IMR-90 (cell line): ENCODE results near the gene RECQL5. TPM values are rescaled to one million over a fixed set of nuclear protein-coding genes. Genes with fewer than 3 reads are reported as not detected.

Experiments used
- ATAC-seq: fragments of 200-7000 bp; cut with Tn5 transposase; 2 replicates; pipeline ENCODE4 v1.9.1; 2020; ENCODE audit warnings: low read depth, mild to moderate bottlenecking, moderate library complexity
- BruUV-seq: library from RNA; stranded (reverse); fragments of 400-500 nt; replicated peaks from 2 replicates; lab custom pipeline; 2021; lab: Mats Ljungman, UMichigan
- CTCF ChIA-PET: fragments of 300-600 bp; formaldehyde crosslinking; extraction: SDS; loops from one replicate; lab custom pipeline; 2021; ENCODE audit warnings: antibody characterized with exemption; lab: Yijun Ruan, JAX
- POLR2A ChIA-PET: fragments of 300-600 bp; sonication (Branson Sonifier 250); formaldehyde crosslinking; loops from one replicate; lab custom pipeline; 2022; ENCODE audit warnings: antibody characterized with exemption; ENCODE audit not compliant: unreplicated experiment; lab: Charles Lee
- DNase-seq: peaks from one replicate; pipeline ENCODE4 v3.0.0; 2013
- H2AFZ ChIP-seq: replicated peaks from 2 replicates; pipeline ENCODE3; 2013; ENCODE audit warnings: low read length, mild to moderate bottlenecking; ENCODE audit not compliant: poor library complexity
- H2AK5ac ChIP-seq: 2 replicates; pipeline ENCODE4 v1.6.1; 2013; ENCODE audit warnings: low read depth, low read length, inconsistent platforms
- H2AK9ac ChIP-seq: replicated peaks from 2 replicates; pipeline ENCODE3; 2013; ENCODE audit warnings: mild to moderate bottlenecking, low read depth, low read length, moderate library complexity; ENCODE audit not compliant: poor library complexity
- H2BK120ac ChIP-seq: 2 replicates; pipeline ENCODE4 v1.6.1; 2013; ENCODE audit warnings: low read depth, low read length, inconsistent platforms
- H2BK15ac ChIP-seq: 3 replicates; pipeline ENCODE4 v1.6.1; 2013; ENCODE audit warnings: low read depth, low read length, inconsistent platforms
- H2BK20ac ChIP-seq: 2 replicates; pipeline ENCODE4 v1.6.1; 2013; ENCODE audit warnings: low read depth, mild to moderate bottlenecking, inconsistent platforms, low read length, moderate library complexity
- H2BK5ac ChIP-seq: 2 replicates; pipeline ENCODE4 v1.6.1; 2013; ENCODE audit warnings: mild to moderate bottlenecking, low read depth, low read length, inconsistent platforms; ENCODE audit not compliant: poor library complexity, severe bottlenecking
- H3K14ac ChIP-seq: replicated peaks from 2 replicates; pipeline ENCODE4 v1.6.1; 2013; ENCODE audit warnings: low read depth, low read length, inconsistent platforms
- H3K18ac ChIP-seq: 2 replicates; pipeline ENCODE4 v1.6.1; 2013; ENCODE audit warnings: low read depth, low read length, control low read depth
- H3K23ac ChIP-seq: 2 replicates; pipeline ENCODE4 v1.6.1; 2013; ENCODE audit warnings: low read depth, low read length, inconsistent platforms
- H3K27ac ChIP-seq: 2 replicates; pipeline ENCODE4 v1.5.1; 2013; ENCODE audit warnings: mild to moderate bottlenecking, control low read depth, low read length; ENCODE audit not compliant: insufficient read depth
- H3K27me3 ChIP-seq: 2 replicates; pipeline ENCODE4 v1.6.1; 2013; ENCODE audit warnings: low read length; ENCODE audit not compliant: control insufficient read depth, insufficient read depth
- H3K36me3 ChIP-seq: 2 replicates; pipeline ENCODE4 v1.6.1; 2013; ENCODE audit warnings: low read length, mixed read lengths; ENCODE audit not compliant: control insufficient read depth, insufficient read depth
- H3K4ac ChIP-seq: 2 replicates; pipeline ENCODE4 v1.6.1; 2013; ENCODE audit warnings: low read depth, low read length, inconsistent platforms
- H3K4me1 ChIP-seq: 2 replicates; pipeline ENCODE4 v1.6.1; 2013; ENCODE audit warnings: low read length, mixed read lengths; ENCODE audit not compliant: control insufficient read depth, insufficient read depth
- H3K4me2 ChIP-seq: 2 replicates; pipeline ENCODE4 v1.6.1; 2013; ENCODE audit warnings: low read depth, mild to moderate bottlenecking, control low read depth, low read length, moderate library complexity
- H3K4me3 ChIP-seq: 2 replicates; pipeline ENCODE4 v1.5.1; 2013; ENCODE audit warnings: low read depth, mild to moderate bottlenecking, control low read depth, low read length, moderate library complexity; ENCODE audit not compliant: insufficient read depth
- H3K56ac ChIP-seq: 2 replicates; pipeline ENCODE4 v1.6.1; 2013; ENCODE audit warnings: low read length, inconsistent platforms; ENCODE audit not compliant: insufficient read depth; ENCODE audit errors: extremely low read depth
- H3K79me1 ChIP-seq, 2 experiments: 2 replicates each; pipeline ENCODE4 v1.6.1; 2013; ENCODE audit warnings: low read length in 2 of 2, inconsistent platforms in 1 of 2, low read depth in 1 of 2
- H3K9ac ChIP-seq: 2 replicates; pipeline ENCODE4 v1.6.1; 2013; ENCODE audit warnings: low read depth, low read length, control low read depth
- H3K9me1 ChIP-seq: 2 replicates; pipeline ENCODE4 v1.6.1; 2013; ENCODE audit warnings: low read length, inconsistent platforms; ENCODE audit not compliant: insufficient read depth
- H3K9me3 ChIP-seq: 2 replicates; pipeline ENCODE4 v1.6.1; 2013; ENCODE audit warnings: low read length; ENCODE audit not compliant: control insufficient read depth, insufficient read depth
- H4K20me1 ChIP-seq: 2 replicates; pipeline ENCODE4 v1.6.1; 2013; ENCODE audit warnings: low read length, inconsistent platforms; ENCODE audit not compliant: insufficient read depth
- H4K5ac ChIP-seq: 2 replicates; pipeline ENCODE4 v1.6.1; 2013; ENCODE audit warnings: mild to moderate bottlenecking, low read depth, low read length, control low read depth
- H4K8ac ChIP-seq, 2 experiments: 2 replicates each; pipeline ENCODE4 v1.6.1; 2013; ENCODE audit warnings: low read depth in 2 of 2, low read length in 2 of 2, control low read depth in 1 of 2, inconsistent platforms in 1 of 2
- H4K91ac ChIP-seq: 2 replicates; pipeline ENCODE4 v1.6.1; 2013; ENCODE audit warnings: low read depth, low read length, inconsistent platforms; ENCODE audit not compliant: insufficient read depth
- BHLHE40 ChIP-seq: fragments of 150-350 bp; IDR thresholded peaks from 2 replicates; pipeline ENCODE4 v1.6.1; 2016; ENCODE audit warnings: mild to moderate bottlenecking, low read depth, low read length
- CEBPB ChIP-seq: IDR thresholded peaks from 2 replicates; pipeline ENCODE4 v1.6.1; 2012; ENCODE audit warnings: low read depth, low read length, improper control_type of control experiment
- CHD1 ChIP-seq: IDR thresholded peaks from 2 replicates; pipeline ENCODE4 v1.6.1; 2012; ENCODE audit warnings: low read depth, low read length, improper control_type of control experiment
- CTCF ChIP-seq: conservative IDR thresholded peaks from 2 replicates; pipeline ENCODE4 v1.5.1; 2012; ENCODE audit warnings: mild to moderate bottlenecking, low read depth, low read length, improper control_type of control experiment
- ELK1 ChIP-seq: fragments of 150-350 bp; IDR thresholded peaks from 2 replicates; pipeline ENCODE4 v1.6.1; 2016; ENCODE audit warnings: low read depth, mild to moderate bottlenecking, low read length, moderate library complexity, borderline replicate concordance
- FOS ChIP-seq: fragments of 150-350 bp; IDR thresholded peaks from 2 replicates; pipeline ENCODE4 v1.6.1; 2016; ENCODE audit warnings: low read depth, low read length
- MAFK ChIP-seq: IDR thresholded peaks from 2 replicates; pipeline ENCODE4 v1.6.1; 2012; ENCODE audit warnings: low read depth, low read length, improper control_type of control experiment
- MAZ ChIP-seq: IDR thresholded peaks from 2 replicates; pipeline ENCODE4 v1.6.1; 2012; ENCODE audit warnings: low read depth, mild to moderate bottlenecking, low read length, improper control_type of control experiment, moderate library complexity, borderline replicate concordance
- MXI1 ChIP-seq: IDR thresholded peaks from 2 replicates; pipeline ENCODE4 v1.6.1; 2012; ENCODE audit warnings: low read depth, mild to moderate bottlenecking, low read length, moderate library complexity, borderline replicate concordance
- NFE2L2 ChIP-seq: fragments of 150-350 bp; IDR thresholded peaks from 2 replicates; pipeline ENCODE4 v1.6.1; 2016; ENCODE audit warnings: low read depth, mild to moderate bottlenecking, low read length
- POLR2A ChIP-seq: IDR thresholded peaks from 2 replicates; pipeline ENCODE4 v1.6.1; 2012; ENCODE audit warnings: mild to moderate bottlenecking, low read depth, low read length
- RAD21 ChIP-seq: IDR thresholded peaks from 2 replicates; pipeline ENCODE4 v1.6.1; 2012; ENCODE audit warnings: low read length, improper control_type of control experiment
- RCOR1 ChIP-seq: IDR thresholded peaks from 2 replicates; pipeline ENCODE4 v1.6.1; 2012; ENCODE audit warnings: mild to moderate bottlenecking, low read length, improper control_type of control experiment; ENCODE audit not compliant: insufficient replicate concordance
- RFX5 ChIP-seq: IDR thresholded peaks from 2 replicates; pipeline ENCODE4 v1.8.0; 2012; ENCODE audit warnings: low read depth, mild to moderate bottlenecking, low read length, moderate library complexity
- SMC3 ChIP-seq: fragments of 150-350 bp; IDR thresholded peaks from 2 replicates; pipeline ENCODE4 v1.6.1; 2016; ENCODE audit warnings: low read depth, mild to moderate bottlenecking, antibody characterized with exemption, low read length, moderate library complexity
- USF2 ChIP-seq: fragments of 150-350 bp; IDR thresholded peaks from 2 replicates; pipeline ENCODE4 v1.6.1; 2017; ENCODE audit warnings: mild to moderate bottlenecking, antibody characterized with exemption, low read length, low read depth
- WGBS, 2 experiments: methylation state at CpG; one replicate each; pipeline versions ENCODE4 v1.1.5 to v1.1.7; 2013; ENCODE audit warnings: missing lambda C conversion rate in 2 of 2; ENCODE audit not compliant: insufficient read length in 1 of 2; ENCODE audit errors: extremely low coverage in 2 of 2; 5-methylcytosine and 5-hydroxymethylcytosine counted together
- dilution Hi-C: fragments of 300-500 bp; cut with HindIII; formaldehyde crosslinking; loops from one replicate; pipeline ENCODE4 v1.14.3; 2018; ENCODE audit warnings: low sequenced_read_pairs; ENCODE audit not compliant: unreplicated experiment
- in situ Hi-C: fragments of 300-500 bp; cut with MboI; formaldehyde crosslinking; loops from 3 replicates; pipeline ENCODE4 v1.14.3; 2019; ENCODE audit warnings: low sequenced_read_pairs, inconsistent platforms, mixed read lengths
- intact Hi-C: fragments of 100-400 bp; cut with micrococcal nuclease; formaldehyde crosslinking; loops from 2 replicates; pipeline ENCODE4 v1.10.0; 2022
- polyA plus RNA-seq, 3 experiments: library from polyadenylated mRNA; depleted of rRNA; stranded (reverse); fragments of >200 nt; gene quantifications; 2 replicates each; pipeline ENCODE4 v1.2.3, GENCODE V29; 2012; ENCODE audit warnings: low replicate concordance in 1 of 3
- total RNA-seq: library from RNA; depleted of rRNA; stranded (reverse); fragments of >200 nt; gene quantifications from 2 replicates; pipeline ENCODE4 v1.2.3, GENCODE V29; 2012

The RECQL5 gene
- total and polyA plus RNA-seq, 2 of the 4 experiments (the other 2 are of a cell fraction) = 7.3 to 23.7 TPM

- Histone ChIP-seq H2AK5ac (no peak overlapping the region), H3K36me3 (peaks cover 14% of the 10 kb centered on the region), H4K8ac (no peak overlapping the region), H2BK120ac (no peak overlapping the region), H3K18ac (no peak overlapping the region), H2BK20ac (no peak overlapping the region), H3K56ac (no peak overlapping the region), H2AK9ac (no peak overlapping the region), H2BK5ac (no peak overlapping the region), H4K5ac (no peak overlapping the region), H3K4ac (no peak overlapping the region), H4K91ac (no peak overlapping the region), H3K4me2 (no peak overlapping the region), H3K14ac (no peak overlapping the region), H3K4me3 (no peak overlapping the region), H4K20me1 (no peaks in the 10 kb centered on the region; the same call in 1 of the 2 replicates), H3K27ac (no peak overlapping the region), H3K9ac (no peak overlapping the region), H3K9me3 (no peaks in the 10 kb centered on the region), H3K27me3 (no peaks in the 10 kb centered on the region), H2BK15ac (no peak overlapping the region), H3K4me1 (no peaks in the 10 kb centered on the region), H2AFZ (no peak overlapping the region), H3K23ac (no peak overlapping the region), H3K79me1 (no peaks in the 10 kb centered on the region; a peak in 1 of 4 replicates), H3K9me1 (no peaks in the 10 kb centered on the region)
- dilution Hi-C loops = no loop called here
- no TSS peak for BruUV-seq
- ChIA-PET CTCF (interaction anchor here (5.1 kb wide), 1 partner anchor 9 kb away, joined by 30 read pairs; the partner anchor contains the start of gene SMIM5), POLR2A (no interaction called here)
- TF ChIP-seq MXI1 = no peak
- TF ChIP-seq MAFK = no peak
- TF ChIP-seq CHD1 = no peak
- TF ChIP-seq CTCF = no peak
- TF ChIP-seq ELK1 = no peak
- TF ChIP-seq USF2 = no peak
- TF ChIP-seq RCOR1 = no peak
- TF ChIP-seq SMC3 = no peak
- no peak for TF ChIP-seq NFE2L2
- no peak for TF ChIP-seq FOS
- no peak for TF ChIP-seq RFX5
- no peak for TF ChIP-seq RAD21
- TF ChIP-seq POLR2A = no peak
- TF ChIP-seq MAZ = no peak
- no peak for TF ChIP-seq CEBPB
- no peak for TF ChIP-seq BHLHE40
- WGBS, 2 experiments = no CpG with 5 or more reads among the region's 7 CpGs
- in situ Hi-C loops = no loop called here
- intact Hi-C loops = no loop called here
- DNase-seq (no peak), ATAC-seq (no peak)
Measured at GRCh38 chr17:75642182-75642783, 24.7 kb downstream of the RECQL5 start.
